Calu3 (cell line): Measurements from ENCODE around the gene UBE2C. TPM values are rescaled to one million over a fixed set of nuclear protein-coding genes. Genes with fewer than 3 reads are reported as not detected.

Experiments
- BruUV-seq: library from RNA; stranded (reverse); fragments of 400-500 nt; replicated peaks from 2 replicates; lab custom pipeline; 2021; lab: Mats Ljungman, UMichigan
- CTCF ChIA-PET: fragments of 300-600 bp; sonication (Branson Sonifier 250); formaldehyde crosslinking; loops from one replicate; lab custom pipeline; 2022; ENCODE audit warnings: antibody characterized with exemption; lab: Charles Lee
- DNase-seq: peaks from one replicate; pipeline ENCODE4 v3.0.0; 2022
- H3K27ac Mint-ChIP-seq: one replicate; pipeline ENCODE4 v1.8.0; 2022; ENCODE audit warnings: mixed read lengths; ENCODE audit not compliant: unreplicated experiment
- H3K27me3 Mint-ChIP-seq: one replicate; pipeline ENCODE4 v1.8.0; 2022; ENCODE audit warnings: mixed read lengths; ENCODE audit not compliant: unreplicated experiment
- H3K36me3 Mint-ChIP-seq: one replicate; pipeline ENCODE4 v1.8.0; 2022; ENCODE audit warnings: mild to moderate bottlenecking, moderate library complexity, mixed read lengths; ENCODE audit not compliant: insufficient read depth, unreplicated experiment
- H3K4me1 Mint-ChIP-seq: one replicate; pipeline ENCODE4 v1.8.0; 2022; ENCODE audit warnings: mild to moderate bottlenecking, low read depth, mixed read lengths; ENCODE audit not compliant: unreplicated experiment
- H3K4me3 Mint-ChIP-seq: one replicate; pipeline ENCODE4 v1.8.0; 2022; ENCODE audit warnings: mild to moderate bottlenecking, low read depth, moderate library complexity, mixed read lengths; ENCODE audit not compliant: unreplicated experiment
- H3K9me3 Mint-ChIP-seq: one replicate; pipeline ENCODE4 v1.8.0; 2022; ENCODE audit warnings: low read depth, mixed read lengths; ENCODE audit not compliant: unreplicated experiment
- CTCF ChIP-seq: fragments of 200-600 bp; IDR thresholded peaks from one replicate; pipeline ENCODE4 v1.8.0; 2022; ENCODE audit warnings: antibody characterized with exemption; ENCODE audit not compliant: unreplicated experiment
- intact Hi-C: fragments of 100-400 bp; cut with micrococcal nuclease; formaldehyde crosslinking; loops from one replicate; pipeline ENCODE4 v1.10.0; 2022; ENCODE audit not compliant: unreplicated experiment
- total RNA-seq: library from RNA; stranded (reverse); gene quantifications from 2 replicates; pipeline ENCODE4 v1.2.3, GENCODE V29; 2022

The UBE2C gene
- total RNA-seq, 1 experiment from 2014 or later, result 210 TPM

GRCh38 chr20:45851501-45851900 is 39.1 kb downstream of the UBE2C start:
- no peak for TF ChIP-seq CTCF
- intact Hi-C loops, result no loop called here
- CTCF ChIA-PET, result interaction anchor here (0.7 kb wide), 1 partner anchor 567 kb away, joined by 3 read pairs; no protein-coding TSS in a partner anchor
- no peaks in the 10 kb centered on the region for H3K27me3 Mint-ChIP-seq
- H3K4me3 Mint-ChIP-seq, result no peak overlapping the region
- BruUV-seq, result no TSS peak
- no peaks in the 10 kb centered on the region for H3K4me1 Mint-ChIP-seq
- no peak for DNase-seq
- H3K9me3 Mint-ChIP-seq, result no peaks in the 10 kb centered on the region
- H3K36me3 Mint-ChIP-seq, result peaks cover 8% of the 10 kb centered on the region
- H3K27ac Mint-ChIP-seq, result no peak overlapping the region

GRCh38 chr20:45852326-45852725 is 39.9 kb downstream of the UBE2C start:
- no peak for TF ChIP-seq CTCF
- H3K4me1 Mint-ChIP-seq, result no peaks in the 10 kb centered on the region
- peaks cover 14% of the 10 kb centered on the region for H3K36me3 Mint-ChIP-seq
- no TSS peak for BruUV-seq
- intact Hi-C loops, result no loop called here
- H3K9me3 Mint-ChIP-seq, result no peaks in the 10 kb centered on the region
- DNase-seq, result no peak
- no peaks in the 10 kb centered on the region for H3K27me3 Mint-ChIP-seq
- CTCF ChIA-PET, result interaction anchor here (0.7 kb wide), 1 partner anchor 568 kb away, joined by 3 read pairs; no protein-coding TSS in a partner anchor
- H3K27ac Mint-ChIP-seq, result no peak overlapping the region
- H3K4me3 Mint-ChIP-seq, result no peak overlapping the region

- Mint-ChIP-seq H3K4me1 (peaks cover 8% of the 10 kb centered on the region), H3K36me3 (peaks cover 26% of the 10 kb centered on the region), H3K9me3 (no peaks in the 10 kb centered on the region), H3K4me3 (no peak overlapping the region), H3K27me3 (no peaks in the 10 kb centered on the region), H3K27ac (no peak overlapping the region)
- CTCF ChIA-PET, result no interaction called here
- TF ChIP-seq CTCF, result no peak
- no TSS peak for BruUV-seq
- DNase-seq, result no peak
- intact Hi-C loops, result no loop called here
Observed at GRCh38 chr20:45853484-45853883, 41.0 kb downstream of the UBE2C start.

GRCh38 chr20:45857114-45857881 is 44.9 kb downstream of the UBE2C start, which contains the start of the genes ACOT8 and ZSWIM3:
Gene ACOT8, minus strand, starts transcription at chr20:45857392. Its CDS starts 77 bp downstream, at chr20:45857315.
Gene ZSWIM3, plus strand, starts transcription at chr20:45857614. Its CDS starts 212 bp downstream, at chr20:45857826.
- TF ChIP-seq CTCF, result no peak
- peak within 1 kb of the TSS; percentile 94 for H3K4me3 Mint-ChIP-seq
- peak; percentile 99 for DNase-seq
- peak within 1 kb of the TSS; percentile 79 for H3K27ac Mint-ChIP-seq
- H3K27me3 Mint-ChIP-seq, result no peaks in the 10 kb centered on the region
- CTCF ChIA-PET, result interaction anchor here (0.6 to 1.5 kb wide), 4 partner anchors 10 to 517 kb away, joined by 3 to 6 read pairs (median 4); partner anchors contain the start of gene ZSWIM1
- peaks cover 3% of the 10 kb centered on the region for H3K9me3 Mint-ChIP-seq
- no TSS peak for BruUV-seq
- intact Hi-C loops, result no loop called here
- H3K4me1 Mint-ChIP-seq, result peaks cover 38% of the 10 kb centered on the region
- peaks cover 26% of the 10 kb centered on the region for H3K36me3 Mint-ChIP-seq
